H9 (cell line): ENCODE data around the gene NOLC1. TPM values are rescaled to one million over a fixed set of nuclear protein-coding genes. Genes with fewer than 3 reads are reported as not detected.

Source experiments
- DNase-seq: peaks from one replicate; pipeline ENCODE4 v3.0.0-alpha.2; 2017
- H2AFZ ChIP-seq: one replicate; pipeline ENCODE4 v1.6.1; 2013; ENCODE audit warnings: mild to moderate bottlenecking, low read length, control low read depth, moderate library complexity
- H2AK5ac ChIP-seq: 2 replicates; pipeline ENCODE4 v1.6.1; 2013; ENCODE audit warnings: low read length, control low read depth, mixed read lengths; ENCODE audit not compliant: insufficient read length
- H2BK120ac ChIP-seq: one replicate; pipeline ENCODE4 v1.6.1; 2013; ENCODE audit warnings: low read depth, mild to moderate bottlenecking, low read length, control low read depth, inconsistent platforms; ENCODE audit not compliant: poor library complexity, severe bottlenecking
- H2BK12ac ChIP-seq: 2 replicates; pipeline ENCODE4 v1.6.1; 2013; ENCODE audit warnings: low read length, control low read depth, mixed read lengths, low read depth; ENCODE audit not compliant: insufficient read length
- H2BK15ac ChIP-seq: 2 replicates; pipeline ENCODE4 v1.6.1; 2013; ENCODE audit warnings: low read depth, low read length, control low read depth
- H2BK20ac ChIP-seq: one replicate; pipeline ENCODE4 v1.6.1; 2013; ENCODE audit warnings: low read depth, mild to moderate bottlenecking, low read length, control low read depth, inconsistent platforms; ENCODE audit not compliant: poor library complexity, severe bottlenecking
- H2BK5ac ChIP-seq: 2 replicates; pipeline ENCODE4 v1.6.1; 2013; ENCODE audit warnings: low read length, control low read depth, mixed read lengths; ENCODE audit not compliant: insufficient read length
- H3K14ac ChIP-seq: 2 replicates; pipeline ENCODE4 v1.6.1; 2013; ENCODE audit warnings: low read length, control low read depth; ENCODE audit not compliant: insufficient read depth
- H3K18ac ChIP-seq: 2 replicates; pipeline ENCODE4 v1.6.1; 2013; ENCODE audit warnings: low read depth, mild to moderate bottlenecking, mixed read lengths, low read length, control low read depth; ENCODE audit not compliant: insufficient read length
- H3K23ac ChIP-seq: 2 replicates; pipeline ENCODE4 v1.6.1; 2013; ENCODE audit warnings: low read length, control low read depth, mixed read lengths, low read depth; ENCODE audit not compliant: insufficient read length
- H3K23me2 ChIP-seq: 2 replicates; pipeline ENCODE4 v1.6.1; 2013; ENCODE audit warnings: low read depth, mild to moderate bottlenecking, mixed read lengths, low read length, control low read depth; ENCODE audit not compliant: insufficient read length, poor library complexity, severe bottlenecking
- H3K27ac ChIP-seq: 2 replicates; pipeline ENCODE4 v1.5.1; 2013; ENCODE audit warnings: low read length, control low read depth, mixed read lengths, low read depth; ENCODE audit not compliant: insufficient read length
- H3K27me3 ChIP-seq: 2 replicates; pipeline ENCODE4 v1.6.1; 2013; ENCODE audit warnings: low read length, control low read depth, inconsistent platforms; ENCODE audit not compliant: insufficient read depth
- H3K4ac ChIP-seq: 2 replicates; pipeline ENCODE4 v1.6.1; 2013; ENCODE audit warnings: low read depth, mild to moderate bottlenecking, control low read depth, inconsistent platforms, low read length, moderate library complexity
- H3K4me1 ChIP-seq: 2 replicates; pipeline ENCODE4 v1.6.1; 2013; ENCODE audit warnings: low read length, control low read depth, inconsistent platforms; ENCODE audit not compliant: insufficient read depth
- H3K4me2 ChIP-seq: 2 replicates; pipeline ENCODE4 v1.6.1; 2013; ENCODE audit warnings: low read length, control low read depth, mixed read lengths; ENCODE audit not compliant: insufficient read length, insufficient read depth
- H3K56ac ChIP-seq: 2 replicates; pipeline ENCODE4 v1.6.1; 2013; ENCODE audit warnings: low read depth, mild to moderate bottlenecking, mixed read lengths, low read length, control low read depth; ENCODE audit not compliant: insufficient read length
- H3K79me1 ChIP-seq: 2 replicates; pipeline ENCODE4 v1.6.1; 2013; ENCODE audit warnings: low read depth, mild to moderate bottlenecking, moderate library complexity, low read length, control low read depth, inconsistent platforms; ENCODE audit not compliant: insufficient read depth, poor library complexity, severe bottlenecking
- H3K79me2 ChIP-seq: 2 replicates; pipeline ENCODE4 v1.6.1; 2013; ENCODE audit warnings: low read length, control low read depth, inconsistent platforms; ENCODE audit not compliant: insufficient read depth
- H3K9ac ChIP-seq: 2 replicates; pipeline ENCODE4 v1.6.1; 2013; ENCODE audit warnings: low read length, control low read depth, mixed read lengths; ENCODE audit not compliant: insufficient read length; ENCODE audit errors: extremely low read depth
- H3K9me3 ChIP-seq: one replicate; pipeline ENCODE4 v1.6.1; 2013; ENCODE audit warnings: low read depth, low read length, inconsistent platforms; ENCODE audit not compliant: control insufficient read depth
- H3T11ph ChIP-seq: one replicate; pipeline ENCODE4 v1.6.1; 2013; ENCODE audit warnings: mild to moderate bottlenecking, low read length, control low read depth, inconsistent platforms
- H4K20me1 ChIP-seq: one replicate; pipeline ENCODE4 v1.6.1; 2013; ENCODE audit not compliant: control insufficient read depth, insufficient read length, insufficient read depth
- H4K5ac ChIP-seq: 2 replicates; pipeline ENCODE4 v1.6.1; 2013; ENCODE audit warnings: low read depth, mild to moderate bottlenecking, mixed read lengths, low read length, control low read depth; ENCODE audit not compliant: insufficient read length
- H4K8ac ChIP-seq: replicated peaks from 2 replicates; pipeline ENCODE4 v1.6.1; 2013; ENCODE audit warnings: low read length, control low read depth, mixed read lengths, low read depth; ENCODE audit not compliant: insufficient read length
- H4K91ac ChIP-seq: 2 replicates; pipeline ENCODE4 v1.6.1; 2013; ENCODE audit warnings: low read depth, mild to moderate bottlenecking, moderate library complexity, mixed read lengths, low read length, control low read depth; ENCODE audit not compliant: insufficient read length
- H3K27ac Mint-ChIP-seq, 3 experiments: 2 replicates in 2 of 3; 3 replicates in 1 of 3; pipeline ENCODE4 v1.8.0; 2020 to 2021; ENCODE audit warnings: mixed read lengths in 3 of 3, mild to moderate bottlenecking in 1 of 3, moderate library complexity in 1 of 3
- H3K27me3 Mint-ChIP-seq: 2 replicates; pipeline ENCODE4 v1.8.0; 2021; ENCODE audit warnings: low read depth, mild to moderate bottlenecking, moderate library complexity, mixed read lengths
- H3K36me3 Mint-ChIP-seq, 3 experiments: 2 replicates in 2 of 3; 3 replicates in 1 of 3; pipeline ENCODE4 v1.8.0; 2020 to 2021; ENCODE audit warnings: low read depth in 3 of 3, mixed read lengths in 3 of 3; ENCODE audit not compliant: insufficient read depth in 1 of 3
- H3K4me1 Mint-ChIP-seq, 2 experiments: 2 replicates each; pipeline ENCODE4 v1.8.0; 2020; ENCODE audit warnings: mixed read lengths in 2 of 2
- H3K4me3 Mint-ChIP-seq, 2 experiments: 2 replicates in 1 of 2; 3 replicates in 1 of 2; pipeline ENCODE4 v1.8.0; 2020 to 2021; ENCODE audit warnings: mild to moderate bottlenecking in 2 of 2, mixed read lengths in 2 of 2, moderate library complexity in 1 of 2
- H3K9me3 Mint-ChIP-seq, 2 experiments: 2 replicates in 1 of 2; 3 replicates in 1 of 2; pipeline ENCODE4 v1.8.0; 2020; ENCODE audit warnings: mild to moderate bottlenecking in 2 of 2, mixed read lengths in 2 of 2, moderate library complexity in 1 of 2
- CTCF ChIP-seq: fragments of 200-600 bp; sonication (generic); conservative IDR thresholded peaks from 3 replicates; pipeline ENCODE4 v1.8.0; 2021; ENCODE audit warnings: antibody characterized with exemption, mild to moderate bottlenecking
- WGBS: extraction: QIAGEN DNeasy Blood & Tissue Kit; methylation state at CpG from one replicate; pipeline ENCODE4 v1.1.7; 2013; ENCODE audit warnings: missing lambda C conversion rate, low lambda C conversion rate, mixed read lengths; ENCODE audit not compliant: insufficient read length; ENCODE audit errors: extremely low coverage; 5-methylcytosine and 5-hydroxymethylcytosine counted together
- total RNA-seq: library from RNA; stranded (reverse); gene quantifications from 2 replicates; pipeline ENCODE4 v1.2.1, GENCODE V29; 2021

Gene NOLC1
- total RNA-seq, 1 experiment from 2014 or later = 171 TPM

GRCh38 chr10:102147561-102147960 is 4.6 kb upstream of the NOLC1 start:
- H3K4me2 ChIP-seq = no peak overlapping the region
- H3K4me1 Mint-ChIP-seq = peaks cover 10 to 12% of the 10 kb centered on the region in 2 experiments
- no peak overlapping the region for H2AFZ ChIP-seq
- H4K5ac ChIP-seq = no peak overlapping the region
- H2BK20ac ChIP-seq = no peak overlapping the region
- no peaks in the 10 kb centered on the region for H3K27me3 Mint-ChIP-seq
- H3K56ac ChIP-seq = no peak overlapping the region
- DNase-seq = no peak
- H4K91ac ChIP-seq = no peak overlapping the region
- H3K14ac ChIP-seq = no peak overlapping the region
- no CpG with 5 or more reads among the region's 1 CpG for WGBS
- H3K79me2 ChIP-seq = peaks cover 1% of the 10 kb centered on the region; the same call in 1 of the 2 replicates
- no peak overlapping the region for H3T11ph ChIP-seq
- H3K4me3 Mint-ChIP-seq = no peak overlapping the region
- no peak overlapping the region for H2BK15ac ChIP-seq
- no peak overlapping the region for H2BK120ac ChIP-seq
- H4K8ac ChIP-seq = no peak overlapping the region
- no peak overlapping the region for H3K27ac ChIP-seq
- no peak overlapping the region for H3K18ac ChIP-seq
- no peaks in the 10 kb centered on the region for H3K27me3 ChIP-seq
- no peak overlapping the region for H2BK5ac ChIP-seq
- no peak overlapping the region for H3K23ac ChIP-seq
- H3K79me1 ChIP-seq = no peaks in the 10 kb centered on the region
- H3K27ac Mint-ChIP-seq = peak overlapping the region in 2 of 3 experiments; percentile 44 to 78; a peak in 3 of 7 replicates
- H3K4me1 ChIP-seq = peaks cover 2% of the 10 kb centered on the region; the same call in 1 of the 2 replicates
- no peak for TF ChIP-seq CTCF
- H3K9me3 ChIP-seq = no peaks in the 10 kb centered on the region
- H2BK12ac ChIP-seq = no peak overlapping the region
- peaks cover 5% of the 10 kb centered on the region for H3K23me2 ChIP-seq
- no peak overlapping the region for H3K9ac ChIP-seq
- no peaks in the 10 kb centered on the region for H4K20me1 ChIP-seq
- H3K9me3 Mint-ChIP-seq = no peaks in the 10 kb centered on the region
- no peak overlapping the region for H2AK5ac ChIP-seq
- peaks cover 60 to 88% (median 75%) of the 10 kb centered on the region in 3 experiments for H3K36me3 Mint-ChIP-seq
- no peak overlapping the region for H3K4ac ChIP-seq
